ENCODE results near the gene RHBDF2. TPM values are rescaled to one million over a fixed set of nuclear protein-coding genes. Genes with fewer than 3 reads are reported as not detected.

The RHBDF2 gene
- total RNA-seq, 1 experiment from 2014 or later: 21.5 TPM

DNA sequence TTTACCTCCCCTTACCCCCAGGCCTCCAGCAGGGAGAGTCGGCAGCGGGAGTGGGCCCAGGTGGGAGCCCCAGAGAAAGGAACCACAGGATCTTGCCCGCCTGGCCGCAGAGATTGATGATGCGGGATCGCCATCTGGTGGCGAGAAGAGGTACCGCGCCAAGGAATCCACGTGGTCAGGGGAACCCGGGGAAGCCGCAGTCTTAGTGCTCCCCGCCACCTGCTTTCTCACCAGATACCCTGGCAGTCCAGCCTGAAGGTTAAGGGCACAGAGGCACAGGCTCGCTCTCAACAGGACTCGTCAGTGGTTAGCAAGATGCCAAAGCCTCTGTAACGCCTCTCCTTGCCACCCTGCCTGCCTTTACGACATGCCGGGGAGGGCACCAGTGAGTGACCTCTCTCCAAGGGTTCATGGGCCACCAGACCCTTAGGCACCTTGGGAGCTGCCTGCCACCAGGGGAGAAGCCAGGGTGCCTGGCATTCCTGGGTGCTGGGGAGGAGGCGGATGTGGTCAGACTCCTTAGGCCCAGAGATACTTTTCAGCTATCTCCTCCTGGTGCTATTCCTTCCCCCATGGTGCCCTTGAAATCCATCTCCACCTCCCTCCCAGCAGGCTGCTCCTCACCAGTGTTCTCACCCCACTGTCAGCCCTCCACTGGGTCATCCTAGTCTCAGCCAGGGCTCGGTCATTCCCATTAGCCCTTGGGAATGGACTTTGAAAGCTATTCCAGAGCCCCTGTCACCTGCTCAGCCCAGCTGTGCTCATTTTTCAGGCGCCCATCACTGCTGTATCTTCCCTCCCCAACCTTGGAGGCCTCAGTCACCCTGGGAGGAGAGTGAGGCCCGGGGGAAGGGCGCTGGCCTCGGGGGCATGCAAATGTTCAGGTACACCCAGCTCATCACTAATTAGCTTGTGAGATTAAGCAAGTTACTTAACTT is 5.5 kb upstream of the RHBDF2 start:
- DNase-seq (ENCODE audit: extremely low read depth, low read depth): peak; percentile 76

DNA sequence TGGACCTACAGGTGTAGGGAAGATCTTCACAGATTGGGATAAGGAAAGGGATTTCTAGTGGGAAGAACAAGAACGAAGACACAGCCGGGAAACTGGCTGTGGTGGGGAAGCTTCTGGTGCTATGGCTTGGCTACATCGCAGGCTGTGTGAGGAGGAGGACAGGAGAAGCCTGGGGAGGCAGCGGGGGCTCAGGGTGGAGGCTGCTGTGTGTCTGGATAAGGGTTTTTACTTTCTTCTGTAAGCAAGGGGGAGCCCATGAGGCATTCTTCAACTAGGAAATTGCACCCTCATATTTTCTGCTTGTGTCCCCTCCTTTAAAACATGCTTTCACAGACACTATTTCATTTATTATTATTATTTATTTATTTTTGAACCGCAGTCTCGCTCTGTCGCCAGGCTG is 2.9 kb upstream of the RHBDF2 start:
- no peak for DNase-seq (ENCODE audit: extremely low read depth, low read depth)

DNA sequence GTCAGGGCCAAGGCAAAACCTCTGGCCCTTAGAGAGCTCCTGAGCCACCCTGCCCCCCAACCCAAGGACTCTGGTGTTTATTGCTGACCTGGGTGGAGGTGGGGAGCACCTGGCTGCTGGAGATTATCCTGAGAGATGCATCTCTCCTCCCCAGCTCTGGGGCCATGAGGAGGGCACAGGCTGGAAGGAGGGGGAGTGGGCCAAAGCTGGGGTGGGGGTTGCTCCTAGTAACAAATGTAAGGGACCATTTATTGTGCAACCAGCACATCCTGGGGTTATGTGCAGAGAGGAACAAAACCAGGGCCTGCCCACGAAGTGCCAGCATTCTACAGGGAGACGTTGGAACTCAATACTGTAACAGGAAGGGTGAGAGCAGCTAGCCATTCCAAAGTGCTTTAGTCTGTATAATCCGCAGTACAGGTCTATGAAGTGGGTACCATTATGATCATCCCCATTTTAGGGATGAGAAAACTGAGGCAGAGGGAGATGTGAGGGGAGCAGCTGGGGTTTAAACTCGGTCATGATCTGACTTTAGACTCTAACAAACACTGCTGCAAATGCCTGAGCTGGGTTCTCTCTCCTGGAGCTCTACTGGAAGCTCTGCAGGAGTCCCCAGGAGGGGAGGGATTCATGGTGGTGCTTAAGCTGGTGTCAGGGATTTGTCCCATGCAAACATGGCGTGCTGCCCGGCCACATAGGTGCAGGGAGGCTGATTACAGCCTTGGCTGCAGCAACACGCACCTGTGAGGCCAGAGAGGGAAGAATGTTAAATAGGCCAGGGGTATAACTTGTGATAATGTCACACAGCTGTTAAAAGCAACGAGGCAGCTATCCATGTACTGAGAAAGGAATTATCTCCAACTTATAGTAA is 1.4 kb upstream of the RHBDF2 start:
- DNase-seq (ENCODE audit: extremely low read depth, low read depth): no peak

DNA sequence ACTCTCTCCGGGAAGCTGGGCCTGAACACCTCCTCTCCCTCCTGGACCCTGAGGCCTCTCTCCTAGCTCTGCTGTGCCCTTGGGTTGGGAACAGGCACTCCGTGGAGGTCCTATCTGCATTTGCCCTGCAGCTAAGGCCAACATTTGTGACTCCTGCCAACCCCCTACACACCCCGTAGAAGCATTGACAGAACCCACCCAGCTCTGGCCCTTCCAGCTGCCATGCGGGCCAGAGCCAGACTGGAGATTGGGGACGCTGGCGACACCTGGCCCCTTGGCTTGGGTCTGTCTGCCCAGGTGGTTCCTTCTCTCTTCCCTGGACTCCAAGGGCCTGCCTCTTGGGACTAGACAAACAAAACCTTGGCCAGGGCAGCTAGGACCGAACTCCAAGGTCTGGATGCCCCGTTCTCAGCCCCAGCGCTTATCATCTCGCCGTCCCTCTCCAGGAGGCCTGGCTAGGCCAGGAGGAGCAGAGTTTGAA is 644 bp upstream of the RHBDF2 start:
- DNase-seq (ENCODE audit: extremely low read depth, low read depth): no peak

DNA sequence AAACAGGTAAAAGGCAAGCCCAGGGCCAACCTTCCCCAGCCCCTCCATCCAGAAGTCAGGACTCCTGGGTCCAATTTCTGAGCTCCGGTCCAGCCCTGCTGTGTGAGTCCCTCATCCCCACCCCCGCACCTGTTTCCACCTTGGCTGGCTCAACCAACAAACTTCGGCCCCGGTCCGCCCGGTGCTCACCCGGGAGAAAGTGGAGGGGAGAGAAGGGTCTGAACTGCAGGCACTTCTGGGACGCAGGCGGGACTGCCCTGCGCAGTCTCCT is 541 bp downstream of the RHBDF2 start:
- no peak for DNase-seq (ENCODE audit: extremely low read depth, low read depth)

DNA sequence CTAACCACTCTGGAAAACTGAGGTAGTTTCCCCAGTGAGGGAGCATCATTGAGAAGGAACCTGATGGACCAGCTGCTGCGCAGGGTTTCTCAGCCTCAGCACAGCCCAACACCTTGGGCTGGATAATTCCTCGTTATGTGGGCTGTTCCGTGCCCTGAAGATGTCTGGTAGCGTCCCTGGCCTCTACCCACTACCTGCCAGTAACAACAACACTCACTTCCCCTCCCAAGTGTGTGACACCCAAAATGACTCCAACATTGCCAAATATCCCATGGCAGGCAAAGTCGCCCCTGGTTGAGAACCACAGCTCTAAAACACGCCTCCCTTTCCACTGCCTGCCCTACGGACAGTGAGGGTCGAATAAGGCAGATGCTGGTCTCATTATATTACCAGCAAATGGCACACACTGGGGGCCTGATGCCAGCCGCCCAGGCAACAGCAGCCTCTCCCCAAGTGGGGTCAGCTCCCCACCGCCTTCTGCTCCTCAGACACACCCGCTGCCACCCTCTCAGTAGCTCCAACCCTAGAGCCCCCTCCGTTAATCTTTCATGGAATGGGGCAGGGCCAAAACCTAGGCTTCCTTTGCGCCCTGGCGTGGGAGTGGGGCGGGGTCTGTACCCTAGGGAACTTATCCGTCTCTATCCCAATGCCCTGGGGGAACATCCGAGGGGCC is 1.0 kb downstream of the RHBDF2 start:
- DNase-seq (ENCODE audit: extremely low read depth, low read depth): no peak

DNA sequence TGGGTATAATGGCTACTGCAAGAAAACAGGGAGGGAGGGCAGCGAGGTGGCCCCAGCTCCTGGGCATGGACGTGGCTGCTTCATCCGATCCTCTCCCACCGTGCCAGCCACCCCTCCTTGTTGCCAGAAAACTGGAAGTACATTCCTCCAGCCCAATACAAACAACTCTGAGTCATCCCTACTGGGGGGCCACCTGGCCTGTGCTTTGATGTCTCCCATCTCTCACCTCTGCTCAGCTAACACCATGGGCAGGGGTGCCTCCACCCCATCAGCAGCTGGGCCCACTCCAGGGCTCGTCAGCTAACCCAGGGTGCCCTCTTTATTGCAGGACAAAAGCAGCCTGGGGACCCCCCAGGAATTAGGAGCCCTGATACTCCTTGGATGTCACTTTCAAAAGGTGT is 2.0 kb downstream of the RHBDF2 start:
- DNase-seq (ENCODE audit: extremely low read depth, low read depth): no peak

DNA sequence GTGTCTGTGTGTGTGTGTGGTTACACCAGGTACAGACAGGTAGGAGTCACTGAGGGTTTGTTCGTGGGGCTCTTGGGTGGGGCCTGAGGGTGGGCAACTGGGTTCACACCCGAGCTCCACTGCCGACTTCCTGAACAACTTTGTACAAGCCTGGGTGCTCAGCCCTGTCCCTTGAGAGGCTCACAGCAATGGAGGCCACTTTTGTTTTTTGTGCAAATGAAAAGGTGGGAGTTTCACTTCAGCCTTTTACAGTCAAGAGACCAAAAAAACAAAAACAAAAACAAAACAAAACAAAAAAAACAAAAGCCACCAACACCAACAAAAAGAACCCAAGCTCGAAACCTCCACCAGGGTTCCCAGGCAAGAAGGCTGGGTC is 2.4 kb downstream of the RHBDF2 start:
- DNase-seq (ENCODE audit: extremely low read depth, low read depth): no peak

DNA sequence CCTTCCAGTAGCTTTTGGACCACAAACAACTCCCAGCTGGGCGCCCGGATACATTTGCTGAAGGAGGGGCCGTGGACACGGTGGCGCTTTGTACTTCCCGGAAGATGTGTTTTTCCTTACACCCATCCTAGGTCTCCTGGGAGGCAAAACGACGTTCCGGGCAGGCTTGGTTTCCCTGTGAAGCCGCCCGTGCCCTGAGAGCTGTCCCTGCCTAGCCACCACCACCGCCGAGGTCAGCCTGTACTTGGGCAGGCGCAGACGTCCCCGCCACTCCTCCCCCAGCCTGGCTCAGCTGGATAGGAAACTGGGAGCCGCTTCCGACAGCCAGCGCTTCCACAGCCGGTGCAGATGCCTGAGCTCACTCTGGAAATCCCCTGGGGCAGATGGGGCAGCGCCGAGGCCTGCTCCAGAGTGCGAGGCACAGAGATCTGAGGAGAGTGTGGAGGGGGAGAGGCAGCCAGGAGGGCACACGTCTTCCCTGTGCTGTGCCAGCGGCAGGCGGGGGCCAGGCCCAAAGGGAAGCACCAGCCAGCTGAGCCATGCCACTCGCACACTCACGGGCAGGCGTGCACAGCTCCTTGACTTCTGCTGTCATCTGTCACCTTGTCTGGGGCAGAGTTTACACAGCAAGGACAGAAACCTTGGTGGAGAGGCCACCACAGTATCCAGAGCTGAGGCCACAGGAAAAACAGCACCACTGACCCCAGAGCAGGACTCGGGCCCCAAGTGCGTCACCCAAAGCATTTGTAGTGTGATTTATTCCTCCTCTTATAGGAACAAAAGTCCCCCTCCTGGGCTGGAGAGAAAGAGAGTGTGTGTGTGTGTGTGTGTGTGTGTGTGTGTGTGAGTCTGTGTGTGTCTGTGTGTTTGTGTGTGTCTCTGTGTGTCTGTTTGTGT is 3.0 kb downstream of the RHBDF2 start:
- peak; percentile 44 for DNase-seq (ENCODE audit: extremely low read depth, low read depth)

DNA sequence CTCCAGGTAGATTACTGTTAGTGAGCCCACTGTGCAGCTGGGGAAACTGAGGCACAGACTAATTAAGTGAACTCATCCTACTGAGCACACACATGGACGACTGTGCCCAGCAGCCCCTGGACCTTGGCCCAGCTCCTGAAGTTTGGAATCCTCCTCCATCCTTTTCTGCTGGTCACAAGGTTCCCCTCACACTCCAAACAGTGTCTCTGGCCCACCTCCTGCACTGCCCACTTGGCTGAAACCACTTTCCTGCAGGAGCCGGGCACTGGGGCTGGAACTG is 3.6 kb downstream of the RHBDF2 start:
- DNase-seq (ENCODE audit: extremely low read depth, low read depth): no peak

DNA sequence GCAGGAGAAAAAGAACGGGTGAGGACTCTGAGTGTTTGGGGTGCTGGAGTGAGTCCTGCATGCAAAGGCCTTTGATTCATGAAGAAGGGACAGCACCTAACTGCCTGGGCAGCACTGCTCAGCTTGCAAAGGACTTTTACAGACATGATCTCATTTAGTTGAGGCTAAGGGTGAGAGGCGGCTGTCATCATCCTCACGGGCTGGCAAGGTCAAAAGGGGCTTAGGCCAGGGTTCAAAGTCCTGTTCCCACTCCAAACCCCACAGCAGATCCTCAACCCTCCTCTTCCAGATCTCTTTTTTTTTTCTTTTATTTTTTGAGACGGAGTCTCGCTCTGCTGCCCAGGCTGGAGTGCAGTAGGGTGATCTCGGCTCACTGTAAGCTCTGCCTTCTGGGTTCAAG is 4.8 kb downstream of the RHBDF2 start:
- no peak for DNase-seq (ENCODE audit: extremely low read depth, low read depth)

DNA sequence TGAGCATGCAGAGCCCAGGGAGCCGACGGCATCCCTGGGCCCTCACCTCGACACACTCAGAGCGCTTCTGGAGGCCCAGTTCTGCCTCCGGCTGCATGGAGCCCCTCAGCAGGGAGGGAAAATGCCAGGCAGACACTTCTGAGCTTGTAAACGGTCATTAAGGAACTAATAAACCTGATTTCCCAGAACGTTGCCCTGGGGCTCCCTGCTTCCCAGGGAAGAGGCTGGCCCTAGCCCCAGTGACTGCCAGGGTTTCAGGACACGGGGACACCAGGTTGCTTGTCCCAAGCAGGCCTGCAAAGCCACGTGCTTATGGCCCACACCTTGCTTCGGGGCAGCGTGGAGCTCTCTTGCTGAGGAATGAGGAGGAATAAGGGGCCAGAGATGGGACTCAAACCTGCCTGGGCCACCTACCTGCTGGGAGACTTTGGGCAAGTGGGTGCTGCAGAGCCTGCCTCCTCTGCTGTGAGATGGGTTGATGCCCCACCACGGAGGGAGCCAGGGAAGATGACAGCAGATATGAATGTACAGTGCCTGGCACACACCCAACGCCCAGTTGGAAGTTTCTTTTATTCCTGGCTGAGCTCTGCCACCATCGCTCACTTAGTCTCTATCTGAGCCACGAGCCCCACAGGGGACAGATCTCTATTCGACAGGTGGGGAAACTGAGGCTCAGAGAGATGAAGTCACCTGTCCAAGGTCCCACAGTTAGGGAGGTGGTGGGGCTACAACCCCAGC is 5.4 kb downstream of the RHBDF2 start:
- DNase-seq (ENCODE audit: extremely low read depth, low read depth): no peak

DNA sequence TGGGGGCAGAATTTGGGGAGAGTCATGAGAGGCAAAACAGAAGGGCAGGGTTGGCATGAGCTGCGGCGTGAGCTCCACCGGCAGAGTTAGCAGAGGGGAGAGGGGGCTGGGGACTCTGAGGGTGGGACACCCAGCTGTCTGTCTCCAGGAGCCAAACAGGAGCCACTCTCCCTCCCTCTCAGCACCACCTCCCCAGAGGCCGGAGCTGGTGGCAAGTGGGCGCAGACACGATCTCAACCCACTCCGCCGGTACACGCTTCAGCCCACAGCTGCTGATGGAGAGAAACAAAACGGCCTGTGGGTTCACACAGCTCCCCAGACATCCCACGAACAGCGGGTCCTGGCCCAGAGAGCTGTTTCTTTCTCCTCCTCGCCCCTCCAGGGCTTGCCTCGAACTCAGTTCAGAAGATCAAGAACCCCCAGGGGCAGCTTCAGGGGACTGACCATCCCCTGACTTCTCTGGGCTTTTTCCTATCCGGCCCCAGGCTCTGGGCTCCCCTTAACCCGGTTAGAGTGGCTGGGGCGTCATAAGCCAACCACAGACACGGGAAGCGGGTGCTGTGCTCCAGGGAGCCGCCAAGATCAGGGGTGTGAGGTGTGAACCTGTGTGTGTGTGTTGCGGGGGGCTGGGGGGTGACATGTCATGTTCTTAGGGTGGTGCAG is 7.6 kb downstream of the RHBDF2 start:
- no peak for DNase-seq (ENCODE audit: extremely low read depth, low read depth)

DNA sequence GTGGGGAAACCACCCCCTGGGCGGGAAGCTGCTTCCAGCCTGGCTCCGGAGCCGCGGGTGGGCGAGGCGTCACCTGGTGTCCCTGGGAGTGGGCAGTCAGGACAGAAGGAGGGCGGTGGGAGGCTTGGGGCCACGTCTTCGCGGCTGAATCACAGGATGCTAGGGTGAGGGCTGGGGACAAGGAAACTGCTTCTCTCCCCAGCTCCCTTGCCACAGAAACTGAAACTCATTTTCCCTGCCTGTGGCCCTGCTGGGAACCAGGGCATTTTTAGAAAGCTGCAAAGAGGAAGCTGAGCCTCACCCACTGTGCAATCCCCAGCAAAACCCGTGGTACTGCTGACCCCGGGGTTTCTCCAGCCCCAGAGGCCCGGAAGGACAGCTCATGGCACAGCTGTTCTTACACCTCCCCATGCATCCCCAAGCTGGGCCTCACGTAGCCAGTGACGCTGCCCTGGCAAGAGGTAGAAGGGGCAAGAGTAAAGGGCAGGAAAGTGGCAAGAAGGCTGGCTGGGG is 8.2 kb downstream of the RHBDF2 start:
- DNase-seq (ENCODE audit: extremely low read depth, low read depth): no peak

DNA sequence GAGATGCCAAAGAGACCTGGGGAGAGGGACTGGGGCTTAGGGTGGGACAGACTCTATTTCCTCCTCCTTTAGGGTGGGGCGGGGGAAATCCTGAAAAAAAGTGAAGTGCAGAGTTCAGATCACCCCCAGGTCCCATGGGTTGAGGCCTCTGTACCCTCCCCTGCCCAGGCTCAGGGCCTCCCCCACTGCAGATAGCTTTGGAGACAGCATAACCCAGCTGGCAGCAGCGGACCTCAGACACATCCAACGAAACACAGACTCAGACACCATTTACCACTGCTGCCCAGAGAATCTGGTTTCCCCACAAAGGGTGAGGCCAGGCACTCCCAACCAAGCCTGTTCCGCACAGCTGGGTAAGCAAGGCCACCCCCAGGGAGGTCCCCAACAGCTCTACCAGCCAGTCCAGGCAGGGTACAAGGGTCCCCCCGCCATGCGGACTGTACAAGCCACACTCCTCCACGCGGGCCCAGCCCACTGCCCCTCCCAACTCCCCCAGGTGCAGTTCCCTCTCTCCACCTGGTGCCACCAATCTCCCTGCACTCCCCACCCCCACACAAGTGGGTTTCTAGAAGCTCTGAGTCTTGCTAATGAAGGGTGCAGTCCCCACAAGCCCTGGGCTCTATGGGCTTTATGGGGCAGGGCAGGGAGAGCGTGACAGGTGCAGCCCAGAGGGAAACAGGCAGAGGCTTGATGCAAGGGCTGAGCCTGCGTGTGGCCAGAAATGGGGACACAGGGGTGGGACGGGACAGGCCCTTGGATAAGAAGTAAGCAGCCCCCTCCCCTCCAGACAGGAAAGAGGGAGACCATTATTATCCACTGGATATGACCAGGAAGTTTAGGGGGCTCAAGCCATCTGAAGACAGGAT is 8.9 kb downstream of the RHBDF2 start:
- no peak for DNase-seq (ENCODE audit: extremely low read depth, low read depth)

DNA sequence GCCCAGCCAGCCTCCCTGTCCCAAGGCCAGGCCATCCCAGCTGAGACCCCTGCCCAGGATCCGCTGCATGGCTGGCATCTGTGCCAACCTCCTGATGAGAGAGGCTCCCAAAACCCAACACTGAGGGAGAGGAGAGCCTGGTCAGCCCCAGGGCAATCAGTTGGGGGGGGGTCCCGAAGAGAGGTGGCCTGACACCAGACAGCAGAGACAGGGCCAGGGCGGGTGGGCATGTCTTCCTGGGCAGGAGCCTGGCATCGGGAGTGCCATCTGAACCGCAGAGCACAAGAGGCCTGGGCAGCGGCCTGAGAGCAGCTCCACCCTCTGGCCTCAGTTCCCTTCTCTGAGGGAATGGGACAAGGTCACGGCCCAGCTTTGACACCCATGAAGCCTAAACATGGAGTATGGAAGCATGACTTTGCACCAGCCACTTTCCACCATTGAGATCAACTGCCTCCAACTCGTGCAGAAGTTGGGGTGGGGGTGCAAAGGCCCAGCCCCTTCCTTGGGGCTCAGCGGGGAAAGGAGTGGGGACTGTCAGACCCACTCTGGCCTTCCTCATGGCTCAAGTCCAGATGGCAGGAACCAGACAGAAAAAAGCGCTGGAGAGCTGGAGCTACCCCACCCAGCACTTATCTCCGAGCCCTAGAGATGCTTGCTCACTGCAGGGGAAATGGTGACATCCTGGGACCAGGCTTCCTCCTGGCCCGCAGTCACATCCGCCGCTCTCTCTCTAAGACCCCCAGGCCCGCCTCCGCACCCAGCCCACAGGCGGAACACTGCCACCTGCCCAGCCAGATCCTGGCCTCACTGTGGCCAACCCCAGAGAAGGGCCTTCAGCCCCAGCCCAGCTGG is 9.7 kb downstream of the RHBDF2 start:
- no peak for DNase-seq (ENCODE audit: extremely low read depth, low read depth)

DNA sequence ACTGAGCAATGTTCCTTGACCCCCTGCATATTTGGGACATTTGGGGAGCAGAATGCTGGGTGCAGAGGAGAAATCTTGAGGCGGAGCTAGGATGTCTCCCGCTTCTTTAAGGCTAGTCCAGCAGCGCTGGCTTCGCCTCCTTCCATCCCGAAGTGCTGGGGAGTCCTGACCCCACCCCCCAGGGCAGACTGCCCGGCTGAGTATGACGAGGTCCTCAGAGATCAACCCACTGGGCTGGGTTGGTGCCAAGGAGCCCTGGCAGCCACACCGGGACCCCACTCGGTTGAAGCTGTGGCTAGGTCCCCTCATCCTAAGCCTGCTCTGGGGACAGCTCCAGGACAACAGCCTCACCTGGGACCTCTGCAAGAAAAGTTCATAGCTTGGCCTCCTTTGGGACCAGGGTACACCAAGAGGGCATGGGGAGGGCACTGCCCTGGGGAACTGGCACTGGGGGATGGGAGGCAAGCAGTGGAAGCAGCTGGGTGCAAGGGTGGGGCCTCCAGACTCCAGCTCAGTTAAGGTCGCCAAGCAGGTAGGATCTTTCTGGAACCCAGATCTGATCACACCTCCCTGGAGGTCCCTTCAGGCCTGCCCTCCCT is 11.0 kb downstream of the RHBDF2 start:
- no peak for DNase-seq (ENCODE audit: extremely low read depth, low read depth)
